Ovary (tissue), 3 donors: ENCODE results near the gene SOD1.

Experiments used
- CTCF ChIP-seq, 3 donors: fragments of 450-650 bp in 2 of 3; fragments of 200-600 bp in 1 of 3; IDR thresholded peaks; one replicate each; pipeline versions ENCODE4 v1.5.1 to v1.8.0; 2016 to 2022; ENCODE audit warnings: antibody characterized with exemption in 3 of 3, mild to moderate bottlenecking in 1 of 3
- EP300 ChIP-seq: sonication (generic); formaldehyde crosslinking; IDR thresholded peaks from one replicate; pipeline ENCODE4 v1.6.1; 2017; ENCODE audit warnings: antibody characterized with exemption
- donor health status: DM: no; HTN: no; CAD: no.

GRCh38 chr21:31624181-31624580 lies 35.3 kb upstream of the SOD1 start:
- TF ChIP-seq CTCF (IDR thresholded peaks at IDR 0.05) (no peak), EP300 (no peak)
